Activated CD4-positive, alpha-beta T cell treated with anti-CD3 and anti-CD28 coated beads, Interleukin-2, Interleukin-4, amounts not matched to agents 100 ng/mL and 50 ng/mL, durations not matched to agents 16 hours and 8 hours (primary cell): ENCODE measurements around the gene ASCL5.

Experiments used
- DNase-seq: peaks from one replicate; pipeline ENCODE4 v3.0.0-alpha.2; 2020; ENCODE audit warnings: low spot score

Gene ASCL5

GRCh38 chr1:201085902-201086735 lies 40.9 kb downstream of the ASCL5 start:
- DNase-seq: peak; percentile 17

GRCh38 chr1:201084295-201084694 lies 42.7 kb downstream of the ASCL5 start:
- no peak for DNase-seq

GRCh38 chr1:201083741-201084140 lies 43.2 kb downstream of the ASCL5 start:
- no peak for DNase-seq

- no peak for DNase-seq
Measured at GRCh38 chr1:201080135-201080534, 46.8 kb downstream of the ASCL5 start.

- no peak for DNase-seq
Measured at GRCh38 chr1:201077736-201078135, 49.2 kb downstream of the ASCL5 start.

- DNase-seq: no peak
Measured at GRCh38 chr1:201077116-201077515, 49.9 kb downstream of the ASCL5 start.

GRCh38 chr1:201076092-201076491 lies 50.9 kb downstream of the ASCL5 start:
- DNase-seq: no peak

- no peak for DNase-seq
Measured at GRCh38 chr1:201074018-201074417, 53.0 kb downstream of the ASCL5 start.

GRCh38 chr1:201072922-201073321 lies 54.1 kb downstream of the ASCL5 start:
- no peak for DNase-seq

GRCh38 chr1:201072149-201072548 lies 54.8 kb downstream of the ASCL5 start:
- no peak for DNase-seq

- DNase-seq: no peak
Measured at GRCh38 chr1:201069636-201070035, 57.3 kb downstream of the ASCL5 start.

GRCh38 chr1:201068976-201069375 lies 58.0 kb downstream of the ASCL5 start:
- DNase-seq: no peak

GRCh38 chr1:201066986-201067385 lies 60.0 kb downstream of the ASCL5 start:
- no peak for DNase-seq

- no peak for DNase-seq
Measured at GRCh38 chr1:201065686-201066085, 61.3 kb downstream of the ASCL5 start.

- no peak for DNase-seq
Measured at GRCh38 chr1:201064806-201065205, 62.2 kb downstream of the ASCL5 start.
